HG03469 (cell line): ENCODE results near the gene STMP1.

ENCODE experiments used
- ATAC-seq: cut with Tn5 transposase; IDR thresholded peaks from one replicate; pipeline ENCODE4 v1.9.1; 2021; ENCODE audit warnings: mild to moderate bottlenecking, moderate library complexity, moderate number of reproducible peaks; ENCODE audit not compliant: unreplicated experiment

STMP1 gene

GRCh38 chr7:135693558-135693957 lies 31.2 kb downstream of the STMP1 start:
- ATAC-seq, result no peak

- no peak for ATAC-seq
Measured at GRCh38 chr7:135697276-135698049, 35.1 kb downstream of the STMP1 start.

- no peak for ATAC-seq
Measured at GRCh38 chr7:135704074-135704473, 41.8 kb downstream of the STMP1 start.

- no peak for ATAC-seq
Measured at GRCh38 chr7:135704698-135705097, 42.4 kb downstream of the STMP1 start.

- ATAC-seq, result no peak
Measured at GRCh38 chr7:135706038-135706742, 43.9 kb downstream of the STMP1 start.

GRCh38 chr7:135706858-135707569 lies 44.7 kb downstream of the STMP1 start:
- no peak for ATAC-seq

- ATAC-seq, result no peak
Measured at GRCh38 chr7:135707570-135707966, 45.3 kb downstream of the STMP1 start.

GRCh38 chr7:135708041-135708440 lies 45.7 kb downstream of the STMP1 start:
- no peak for ATAC-seq

- ATAC-seq, result no peak
Measured at GRCh38 chr7:135709508-135709907, 47.2 kb downstream of the STMP1 start.

GRCh38 chr7:135710417-135711138 lies 48.3 kb downstream of the STMP1 start:
- no peak for ATAC-seq

- no peak for ATAC-seq
Measured at GRCh38 chr7:135711139-135711469, 48.8 kb downstream of the STMP1 start.

- no peak for ATAC-seq
Measured at GRCh38 chr7:135712182-135712782, 50.0 kb downstream of the STMP1 start.

GRCh38 chr7:135712796-135713195 lies 50.5 kb downstream of the STMP1 start:
- no peak for ATAC-seq

GRCh38 chr7:135713836-135714470 lies 51.6 kb downstream of the STMP1 start:
- ATAC-seq, result no peak

- ATAC-seq, result no peak
Measured at GRCh38 chr7:135714534-135715009, 52.3 kb downstream of the STMP1 start.

- ATAC-seq, result no peak
Measured at GRCh38 chr7:135715055-135715522, 52.8 kb downstream of the STMP1 start.

GRCh38 chr7:135715673-135716072 lies 53.4 kb downstream of the STMP1 start:
- no peak for ATAC-seq

- no peak for ATAC-seq
Measured at GRCh38 chr7:135716677-135717238, 54.4 kb downstream of the STMP1 start.

GRCh38 chr7:135717693-135718092 lies 55.4 kb downstream of the STMP1 start:
- ATAC-seq, result no peak

- no peak for ATAC-seq
Measured at GRCh38 chr7:135718219-135718618, 55.9 kb downstream of the STMP1 start.
